ENCODE measurements around the gene DSN1.

DNA sequence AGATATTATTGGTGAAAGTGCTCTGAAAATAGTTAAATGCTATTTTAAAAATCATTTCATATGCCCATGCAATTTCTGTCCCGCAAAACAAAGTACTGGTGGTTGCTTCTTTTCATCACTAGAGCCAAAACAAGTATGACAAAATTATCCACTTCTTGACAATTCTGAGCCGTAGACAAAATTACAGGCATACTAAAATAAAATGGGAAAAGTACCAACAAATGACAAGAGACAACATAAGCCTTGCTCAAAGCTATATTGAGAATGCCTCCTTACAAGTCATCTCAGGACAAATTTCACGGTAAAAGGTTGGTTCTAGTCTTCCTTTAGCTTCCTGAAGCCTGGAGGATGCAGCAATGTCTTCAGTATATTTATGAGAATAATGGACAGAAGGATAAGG lies 56.5 kb downstream of the DSN1 start:
- TF ChIP-seq, protein P1, sequence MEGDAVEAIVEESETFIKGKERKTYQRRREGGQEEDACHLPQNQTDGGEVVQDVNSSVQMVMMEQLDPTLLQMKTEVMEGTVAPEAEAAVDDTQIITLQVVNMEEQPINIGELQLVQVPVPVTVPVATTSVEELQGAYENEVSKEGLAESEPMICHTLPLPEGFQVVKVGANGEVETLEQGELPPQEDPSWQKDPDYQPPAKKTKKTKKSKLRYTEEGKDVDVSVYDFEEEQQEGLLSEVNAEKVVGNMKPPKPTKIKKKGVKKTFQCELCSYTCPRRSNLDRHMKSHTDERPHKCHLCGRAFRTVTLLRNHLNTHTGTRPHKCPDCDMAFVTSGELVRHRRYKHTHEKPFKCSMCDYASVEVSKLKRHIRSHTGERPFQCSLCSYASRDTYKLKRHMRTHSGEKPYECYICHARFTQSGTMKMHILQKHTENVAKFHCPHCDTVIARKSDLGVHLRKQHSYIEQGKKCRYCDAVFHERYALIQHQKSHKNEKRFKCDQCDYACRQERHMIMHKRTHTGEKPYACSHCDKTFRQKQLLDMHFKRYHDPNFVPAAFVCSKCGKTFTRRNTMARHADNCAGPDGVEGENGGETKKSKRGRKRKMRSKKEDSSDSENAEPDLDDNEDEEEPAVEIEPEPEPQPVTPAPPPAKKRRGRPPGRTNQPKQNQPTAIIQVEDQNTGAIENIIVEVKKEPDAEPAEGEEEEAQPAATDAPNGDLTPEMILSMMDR (IDR thresholded peaks at IDR 0.05): no peak
- no peak for TF ChIP-seq ZFX (IDR thresholded peaks at IDR 0.05; ENCODE audit: borderline replicate concordance)

Data from 22Rv1 (cell line).